T47D (cell line): ENCODE results near the gene PRG2.
A peak's percentile ranks its signal among the peaks of the same experiment; 100 is the strongest.

Experiments used
- DNase-seq, 2 experiments: peaks; one replicate each; pipeline versions ENCODE4 v3.0.0 to v3.0.0-alpha.2; 2011 to 2012; ENCODE audit warnings: low read depth in 1 of 2, low spot score in 1 of 2
- JUND ChIP-seq: IDR thresholded peaks from 2 replicates; pipeline ENCODE4 v1.6.1; 2012; ENCODE audit warnings: low read depth
- in situ Hi-C: cut with HindIII; loops from 2 replicates; pipeline ENCODE4 v1.10.0; 2016; ENCODE audit warnings: low sequenced_read_pairs, low pct_unique_long_range_greater_than_20kb

The PRG2 gene

GRCh38 chr11:57356268-57356667 is 34.2 kb downstream of the PRG2 start:
- in situ Hi-C loops, result no loop called here
- no peak for TF ChIP-seq JUND
- DNase-seq, result no peak

- DNase-seq, result no peak
- TF ChIP-seq JUND, result no peak
- in situ Hi-C loops, result no loop called here
These were observed 35.8 kb downstream of the PRG2 start for GRCh38 chr11:57354699-57355098.

- TF ChIP-seq JUND, result no peak
- in situ Hi-C loops, result no loop called here
- DNase-seq, result no peak
These were observed 36.6 kb downstream of the PRG2 start for GRCh38 chr11:57353852-57354251.

- DNase-seq, result no peak
- in situ Hi-C loops, result no loop called here
- TF ChIP-seq JUND, result no peak
These were observed 37.0 kb downstream of the PRG2 start for GRCh38 chr11:57353446-57353845.

GRCh38 chr11:57353036-57353435 is 37.4 kb downstream of the PRG2 start:
- TF ChIP-seq JUND, result no peak
- no peak for DNase-seq
- in situ Hi-C loops, result no loop called here

DNA sequence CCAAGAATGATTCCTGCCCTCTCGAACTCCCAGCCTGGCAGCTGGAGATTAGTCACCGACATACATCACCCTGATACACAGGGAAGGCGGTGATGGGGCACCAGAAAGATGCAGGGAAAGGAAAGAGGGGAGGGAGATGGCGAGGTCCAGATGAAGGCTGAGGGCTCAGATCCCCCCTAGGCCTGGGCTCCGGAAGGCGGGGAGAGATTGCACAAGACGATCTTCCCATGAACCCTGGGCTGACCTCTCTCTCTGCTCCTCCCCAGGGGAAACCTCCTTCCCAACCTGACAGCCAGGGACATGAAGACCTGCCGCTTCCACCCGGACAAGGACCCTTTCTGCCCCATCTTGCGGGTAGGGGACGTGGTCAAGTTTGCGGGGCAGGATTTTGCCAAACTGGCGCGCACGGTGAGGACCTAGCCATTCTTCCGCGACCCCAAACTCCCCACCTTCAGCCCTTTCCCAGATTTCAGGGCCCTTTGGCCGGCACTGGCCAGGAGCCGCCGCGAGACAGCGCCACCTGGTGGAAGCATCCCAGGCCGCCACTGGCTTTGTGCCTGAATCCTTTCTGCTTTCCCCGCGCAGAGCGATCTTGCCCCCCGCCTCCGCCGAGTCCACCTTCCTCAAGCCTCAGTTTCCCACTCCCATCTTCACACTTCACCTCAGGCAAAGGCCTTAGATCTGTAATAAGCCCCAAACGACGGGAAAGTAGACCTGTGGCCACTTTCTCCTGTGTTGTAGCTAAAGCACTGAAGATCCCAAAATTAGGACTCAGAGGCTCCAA is 40.8 kb downstream of the PRG2 start:
- in situ Hi-C loops, result no loop called here
- TF ChIP-seq JUND, result no peak
- DNase-seq, result peak; percentile 57 to 62

DNA sequence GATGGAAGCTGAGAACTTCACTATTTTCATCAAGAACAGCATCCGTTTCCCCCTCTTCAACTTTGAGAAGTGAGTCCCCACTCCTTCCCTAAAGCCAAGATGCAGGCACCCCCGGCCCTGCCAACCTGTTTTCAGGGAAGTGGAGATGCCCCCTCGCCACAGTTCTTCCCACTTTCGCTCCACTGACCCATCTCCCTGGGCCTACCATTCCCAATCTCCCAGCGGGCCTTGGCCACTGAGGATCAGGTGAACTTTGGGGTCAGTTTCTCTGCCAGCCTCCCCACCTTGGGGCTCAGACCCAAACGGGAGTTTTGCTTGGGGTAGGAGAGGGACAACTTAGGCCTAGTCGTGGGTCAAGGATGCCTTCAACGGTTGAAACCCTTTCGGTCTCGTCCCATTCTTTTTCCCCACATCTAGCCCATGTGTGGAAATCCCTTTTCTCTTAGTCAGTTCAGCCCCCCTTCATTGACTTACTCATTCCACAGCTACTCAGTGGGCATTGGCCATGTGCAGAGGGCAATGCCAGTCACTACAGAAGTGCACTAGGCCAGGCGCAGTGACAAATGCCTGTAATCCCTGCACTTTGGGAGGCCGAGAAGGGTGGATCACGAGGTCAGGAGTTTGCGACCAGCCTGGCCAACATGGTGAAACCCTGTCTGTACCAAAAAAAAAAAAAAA is 41.7 kb downstream of the PRG2 start:
- no peak for TF ChIP-seq JUND
- in situ Hi-C loops, result no loop called here
- no peak for DNase-seq

DNA sequence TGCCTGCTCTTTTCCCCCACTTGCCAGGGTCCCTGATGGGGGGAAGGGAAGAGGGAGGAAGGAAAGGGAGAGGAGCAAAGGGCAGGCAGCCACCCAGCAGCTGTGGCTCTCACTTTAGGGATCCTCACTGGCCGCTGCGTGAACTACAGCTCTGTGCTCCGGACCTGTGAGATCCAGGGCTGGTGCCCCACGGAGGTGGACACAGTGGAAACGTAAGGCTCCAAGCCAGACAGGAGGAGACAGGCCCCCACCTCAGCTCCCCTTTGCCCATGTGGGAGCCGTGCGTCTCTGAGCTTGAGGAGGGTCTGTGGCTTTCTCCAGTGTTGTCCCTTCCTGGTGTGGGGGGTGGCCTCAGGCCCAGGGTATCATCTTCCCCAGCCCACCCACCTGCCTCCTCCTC is 42.4 kb downstream of the PRG2 start:
- TF ChIP-seq JUND, result no peak
- in situ Hi-C loops, result no loop called here
- DNase-seq, result no peak

- in situ Hi-C loops, result no loop called here
- TF ChIP-seq JUND, result no peak
- no peak for DNase-seq
These were observed 43.1 kb downstream of the PRG2 start for GRCh38 chr11:57347336-57347735.

DNA sequence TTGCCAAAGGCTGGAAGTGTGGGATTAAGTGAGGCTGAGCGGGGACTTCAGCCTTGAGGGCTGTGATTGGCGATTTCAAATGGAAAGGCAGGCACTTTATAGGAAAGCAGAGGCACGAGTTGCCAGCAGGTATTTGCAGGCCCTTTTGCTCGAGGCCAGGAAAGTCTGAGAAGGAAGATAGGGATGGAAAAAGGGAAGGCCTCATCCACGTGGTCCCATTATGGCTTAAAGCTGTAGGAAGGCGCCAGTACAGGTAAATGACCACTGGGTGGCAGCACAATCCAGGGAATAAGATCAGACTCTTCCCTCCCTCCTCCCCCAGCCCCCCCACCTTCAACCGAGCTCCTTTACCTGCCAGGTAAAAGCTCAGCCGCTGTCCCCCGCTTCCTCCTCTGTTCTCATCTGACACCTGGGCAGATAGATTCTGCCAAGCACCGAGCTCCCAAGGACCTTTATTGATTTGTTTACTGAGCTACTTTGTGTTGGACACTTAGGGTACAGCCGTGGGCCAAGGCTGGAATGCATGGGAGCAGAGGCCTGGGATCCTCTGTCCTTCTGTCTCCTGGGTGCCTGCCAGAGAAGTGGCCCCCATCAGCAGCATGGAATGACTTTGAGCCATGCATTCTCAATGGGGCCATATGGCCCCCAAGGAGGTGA is 44.8 kb downstream of the PRG2 start:
- TF ChIP-seq JUND, result no peak
- in situ Hi-C loops, result no loop called here
- peak; percentile 89 to 91 for DNase-seq

GRCh38 chr11:57344826-57345225 is 45.6 kb downstream of the PRG2 start:
- DNase-seq, result no peak
- no peak for TF ChIP-seq JUND
- in situ Hi-C loops, result no loop called here

- in situ Hi-C loops, result no loop called here
- DNase-seq, result no peak
These were observed 46.6 kb downstream of the PRG2 start for GRCh38 chr11:57343825-57344224.

GRCh38 chr11:57342702-57343101 is 47.7 kb downstream of the PRG2 start:
- no peak for DNase-seq
- in situ Hi-C loops, result no loop called here
- TF ChIP-seq JUND, result no peak

More at GRCh38 chr11:57343825-57344224, 46.6 kb downstream of the PRG2 start:
- no peak for TF ChIP-seq JUND
